SK-N-SH (cell line): ENCODE measurements around the gene ARHGAP27. TPM values are rescaled to one million over a fixed set of nuclear protein-coding genes. Genes with fewer than 3 reads are reported as not detected.

Source experiments
- CTCF ChIA-PET: fragments of 300-600, 350-600 bp; formaldehyde crosslinking; extraction: SDS; loops from one replicate; lab custom pipeline; 2021; lab: Yijun Ruan, JAX
- POLR2A ChIA-PET: fragments of 350-600 bp; sonication (Branson Sonifier 250); formaldehyde crosslinking; extraction: SDS; loops from one replicate; lab custom pipeline; 2020; ENCODE audit warnings: antibody characterized with exemption, inconsistent platforms; lab: Yijun Ruan, JAX
- DNase-seq: peaks from one replicate; pipeline ENCODE4 v3.0.0; 2012
- H2AFZ ChIP-seq: fragments of 200-600 bp; sonication (generic); 2 replicates; pipeline ENCODE4 v1.8.1; 2016; ENCODE audit warnings: antibody characterized with exemption, mild to moderate bottlenecking, low read depth
- H3F3A ChIP-seq: fragments of 200-600 bp; sonication (generic); replicated peaks from 2 replicates; pipeline ENCODE3; 2016; ENCODE audit warnings: antibody characterized with exemption, mild to moderate bottlenecking; ENCODE audit not compliant: insufficient read depth
- H3K27ac ChIP-seq, 2 experiments: fragments of 200-500 bp in 1 of 2; fragments of 200-600 bp in 1 of 2; sonication (Bioruptor generic) in 1 of 2; sonication (generic), shearing (Covaris generic) in 1 of 2; 2 replicates each; pipeline versions ENCODE4 v1.5.1 to v1.6.1; 2014 to 2016; ENCODE audit warnings: low read depth in 2 of 2, inconsistent platforms in 1 of 2, low read length in 1 of 2, mild to moderate bottlenecking in 1 of 2, mixed read lengths in 1 of 2
- H3K27me3 ChIP-seq: fragments of 200-600 bp; sonication (generic), shearing (Covaris generic); 2 replicates; pipeline ENCODE4 v1.6.1; 2016; ENCODE audit warnings: mixed run types; ENCODE audit not compliant: insufficient read depth
- H3K36me3 ChIP-seq, 2 experiments: fragments of 200-500 bp in 1 of 2; fragments of 200-600 bp in 1 of 2; sonication (Bioruptor generic) in 1 of 2; sonication (generic) in 1 of 2; replicated peaks in 1 of 2; 2 replicates each; pipeline versions ENCODE3 to v1.5.1; 2014 to 2016; ENCODE audit warnings: low read length in 1 of 2, mild to moderate bottlenecking in 1 of 2; ENCODE audit not compliant: insufficient read depth in 2 of 2, control insufficient read depth in 1 of 2
- H3K4me1 ChIP-seq, 2 experiments: fragments of 200-500 bp in 1 of 2; fragments of 200-600 bp in 1 of 2; sonication (Bioruptor generic) in 1 of 2; sonication (generic), shearing (Covaris generic) in 1 of 2; 2 replicates each; pipeline versions ENCODE4 v1.5.1 to v1.6.1; 2014 to 2016; ENCODE audit warnings: low read depth in 1 of 2, low read length in 1 of 2, mixed run types in 1 of 2; ENCODE audit not compliant: insufficient read depth in 2 of 2, control insufficient read depth in 1 of 2
- H3K4me2 ChIP-seq: fragments of 200-600 bp; sonication (generic), shearing (Covaris generic); 2 replicates; pipeline ENCODE4 v1.6.1; 2017; ENCODE audit warnings: mixed run types
- H3K4me3 ChIP-seq, 2 experiments: fragments of 200-500 bp in 1 of 2; fragments of 200-600 bp in 1 of 2; sonication (Bioruptor generic) in 1 of 2; sonication (generic), shearing (Covaris generic) in 1 of 2; 2 replicates each; pipeline versions ENCODE4 v1.5.1 to v1.8.1; 2014 to 2016; ENCODE audit warnings: low read depth in 2 of 2, inconsistent platforms in 1 of 2, low read length in 1 of 2, mild to moderate bottlenecking in 1 of 2, mixed read lengths in 1 of 2, moderate library complexity in 1 of 2
- H3K79me2 ChIP-seq: fragments of 200-600 bp; sonication (generic); 2 replicates; pipeline ENCODE4 v1.8.1; 2017; ENCODE audit warnings: mild to moderate bottlenecking; ENCODE audit not compliant: insufficient read depth
- H3K9ac ChIP-seq: fragments of 200-600 bp; sonication (generic); 2 replicates; pipeline ENCODE4 v1.6.1; 2017; ENCODE audit warnings: mixed run types
- H3K9me2 ChIP-seq: fragments of 200-600 bp; sonication (generic); 2 replicates; pipeline ENCODE4 v1.6.1; 2017; ENCODE audit warnings: mixed run types
- H3K9me3 ChIP-seq: fragments of 200-600 bp; sonication (generic); 2 replicates; pipeline ENCODE4 v1.6.1; 2017; ENCODE audit warnings: mixed run types, mild to moderate bottlenecking, moderate library complexity
- H4K20me1 ChIP-seq: fragments of 200-600 bp; sonication (generic); 2 replicates; pipeline ENCODE4 v1.6.1; 2017; ENCODE audit warnings: mild to moderate bottlenecking, mixed run types; ENCODE audit not compliant: insufficient read depth
- CHD2 ChIP-seq: fragments of 150-350 bp; IDR thresholded peaks from 2 replicates; pipeline ENCODE4 v1.6.1; 2018; ENCODE audit warnings: low read length; ENCODE audit not compliant: partially characterized antibody
- CTCF ChIP-seq: fragments of 200-600 bp; sonication (generic); IDR thresholded peaks from 2 replicates; pipeline ENCODE4 v1.6.1; 2017; ENCODE audit warnings: antibody characterized with exemption, mild to moderate bottlenecking, moderate library complexity
- ELF1 ChIP-seq: IDR thresholded peaks from 2 replicates; pipeline ENCODE4 v1.4.0; 2012
- EP300 ChIP-seq, 2 experiments: IDR thresholded peaks; 2 replicates each; pipeline versions ENCODE4 v1.4.0 to v1.6.1; 2012; ENCODE audit warnings: borderline replicate concordance in 1 of 2, low read depth in 1 of 2, low read length in 1 of 2
- EZH2phosphoT487 ChIP-seq: fragments of 200-600 bp; sonication (generic); IDR thresholded peaks from 2 replicates; pipeline ENCODE4 v1.6.1; 2017; ENCODE audit warnings: low read depth, mixed run types, mild to moderate bottlenecking, antibody characterized with exemption, moderate library complexity, borderline replicate concordance
- FOSL2 ChIP-seq: IDR thresholded peaks from 2 replicates; pipeline ENCODE4 v1.4.0; 2012; ENCODE audit warnings: low read depth, mild to moderate bottlenecking, moderate library complexity, borderline replicate concordance
- FOXM1 ChIP-seq: IDR thresholded peaks from 2 replicates; pipeline ENCODE4 v1.4.0; 2012; ENCODE audit warnings: low read depth, mild to moderate bottlenecking
- IRF3 ChIP-seq: fragments of 150-350 bp; IDR thresholded peaks from 2 replicates; pipeline ENCODE4 v1.6.1; 2016; ENCODE audit warnings: mild to moderate bottlenecking, low read depth, low read length
- JUND ChIP-seq: IDR thresholded peaks from 2 replicates; pipeline ENCODE4 v1.4.0; 2012
- MAX ChIP-seq: IDR thresholded peaks from 2 replicates; pipeline ENCODE4 v1.4.0; 2012; ENCODE audit warnings: low read depth
- MEF2A ChIP-seq: IDR thresholded peaks from 2 replicates; pipeline ENCODE4 v1.4.0; 2012; ENCODE audit warnings: low read depth, borderline replicate concordance
- MXI1 ChIP-seq: IDR thresholded peaks from 2 replicates; pipeline ENCODE4 v1.6.1; 2012; ENCODE audit warnings: mild to moderate bottlenecking, low read depth, low read length, improper control_type of control experiment
- POLR2AphosphoS5 ChIP-seq: IDR thresholded peaks from 2 replicates; pipeline ENCODE4 v1.6.1; 2012; ENCODE audit warnings: low read depth, low read length
- RAD21 ChIP-seq: IDR thresholded peaks from 2 replicates; pipeline ENCODE4 v1.6.1; 2012; ENCODE audit warnings: mild to moderate bottlenecking, low read length
- RCOR1 ChIP-seq: fragments of 150-350 bp; IDR thresholded peaks from 2 replicates; pipeline ENCODE4 v1.6.1; 2017; ENCODE audit warnings: antibody characterized with exemption, low read length
- RFX5 ChIP-seq: IDR thresholded peaks from 2 replicates; pipeline ENCODE4 v1.6.1; 2012; ENCODE audit warnings: mild to moderate bottlenecking, improper control_type of control experiment, low read length
- TAF1 ChIP-seq: IDR thresholded peaks from 2 replicates; pipeline ENCODE4 v1.6.1; 2012; ENCODE audit warnings: low read depth, mild to moderate bottlenecking, low read length, moderate library complexity, borderline replicate concordance
- YY1 ChIP-seq: IDR thresholded peaks from 2 replicates; pipeline ENCODE4 v1.4.0; 2012; ENCODE audit warnings: low read depth, mild to moderate bottlenecking
- ZBTB33 ChIP-seq: IDR thresholded peaks from 2 replicates; pipeline ENCODE4 v1.4.0; 2012; ENCODE audit warnings: low read depth, borderline replicate concordance
- WGBS: methylation state at CpG from one replicate; pipeline ENCODE4 v1.1.6; 2017; ENCODE audit warnings: low lambda C conversion rate; 5-methylcytosine and 5-hydroxymethylcytosine counted together
- polyA plus RNA-seq, 3 experiments: library from polyadenylated mRNA; depleted of rRNA; stranded (reverse); fragments of >200 nt; gene quantifications; 2 replicates each; pipeline ENCODE4 v1.2.3, GENCODE V29; 2012
- TF ChIP-seq, protein P1 (sequence below): fragments of 150-350 bp; IDR thresholded peaks from 2 replicates; pipeline ENCODE4 v1.6.1; 2017; ENCODE audit warnings: antibody characterized with exemption, low read length, low read depth, borderline replicate concordance

ARHGAP27 gene
- polyA plus RNA-seq, 1 of the 3 experiments (the other 2 are of a cell fraction), result 2.1 TPM

- Histone ChIP-seq H3K27ac (no peak overlapping the region), H3K9me3 (no peaks in the 10 kb centered on the region), H3K4me3 (no peak overlapping the region), H3K9me2 (no peaks in the 10 kb centered on the region), H4K20me1 (no peaks in the 10 kb centered on the region), H3F3A (no peaks in the 10 kb centered on the region), H2AFZ (no peak overlapping the region), H3K36me3 (no peaks in the 10 kb centered on the region), H3K79me2 (no peaks in the 10 kb centered on the region), H3K4me1 (peaks cover 0 to 8% of the 10 kb centered on the region in 2 experiments; a peak in 1 of 4 replicates), H3K4me2 (no peak overlapping the region), H3K9ac (no peak overlapping the region)
- no peak for DNase-seq
- ChIA-PET CTCF (interaction anchor here (4.8 to 15.6 kb wide), 3 partner anchors 16 to 178 kb away, joined by 19 to 260 read pairs (median 64); partner anchors contain the start of gene FMNL1), POLR2A (no interaction called here)
- 76% methylated on average over 5 of the region's 5 CpGs for WGBS
- no peak for TF ChIP-seq RCOR1
- TF ChIP-seq RAD21, result no peak
- no peak for TF ChIP-seq POLR2AphosphoS5
- TF ChIP-seq MXI1, result no peak
- TF ChIP-seq ZBTB33, result no peak
- TF ChIP-seq RFX5, result no peak
- TF ChIP-seq, all 33 proteins: peak for 0
- H3K27me3 ChIP-seq, result no peaks in the 10 kb centered on the region
Observed at GRCh38 chr17:45398800-45399199, 33.9 kb downstream of the ARHGAP27 start.

DNA sequence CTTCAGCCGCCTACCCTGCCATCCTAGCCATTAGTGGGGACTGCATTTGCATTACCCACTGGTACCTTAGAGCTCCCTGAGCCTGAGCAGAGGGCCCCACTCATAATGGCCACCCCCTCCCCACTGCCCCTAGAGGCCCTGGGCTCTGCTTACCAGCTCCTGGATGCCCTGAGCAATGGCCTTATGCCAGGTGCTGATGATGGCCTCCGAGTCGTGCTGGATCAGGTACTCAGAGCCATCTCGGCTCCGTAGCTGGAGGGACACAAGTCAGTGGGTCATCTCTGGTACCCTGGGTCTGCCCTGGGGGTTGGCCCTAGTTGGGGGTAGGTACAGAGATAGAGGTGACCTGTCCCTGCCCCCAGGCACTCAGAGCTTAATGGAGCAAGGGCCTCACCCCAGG, 34.9 kb downstream of the ARHGAP27 start:
- Histone ChIP-seq H3K36me3 (no peaks in the 10 kb centered on the region), H3K4me3 (no peak overlapping the region), H3K79me2 (no peaks in the 10 kb centered on the region), H3K27me3 (no peaks in the 10 kb centered on the region), H3K4me2 (no peak overlapping the region), H3K9me3 (no peaks in the 10 kb centered on the region), H3K9me2 (no peaks in the 10 kb centered on the region), H3K9ac (no peak overlapping the region), H4K20me1 (no peaks in the 10 kb centered on the region), H3F3A (no peaks in the 10 kb centered on the region), H3K4me1 (peaks cover 0 to 8% of the 10 kb centered on the region in 2 experiments; a peak in 1 of 4 replicates), H2AFZ (no peak overlapping the region), H3K27ac (no peak overlapping the region)
- no peak for DNase-seq
- WGBS, result 90% methylated on average over 2 of the region's 5 CpGs
- ChIA-PET CTCF (interaction anchor here (0.6 to 15.6 kb wide), 8 partner anchors 10 to 200 kb away, joined by 3 to 260 read pairs (median 5); partner anchors contain the start of gene FMNL1), POLR2A (no interaction called here)
- TF ChIP-seq ELF1 (no peak), TAF1 (no peak), FOSL2 (no peak), IRF3 (no peak), CHD2 (no peak), CTCF (no peak), JUND (no peak), MAX (no peak), FOXM1 (no peak), YY1 (no peak), RAD21 (no peak), EP300 (IDR thresholded peaks at IDR 0.05; ENCODE audit: borderline replicate concordance in 1 of 2, low read depth in 1 of 2, low read length in 1 of 2) (no peak), ZBTB33 (no peak), MEF2A (no peak), EZH2phosphoT487 (no peak)
- TF ChIP-seq, protein P1, sequence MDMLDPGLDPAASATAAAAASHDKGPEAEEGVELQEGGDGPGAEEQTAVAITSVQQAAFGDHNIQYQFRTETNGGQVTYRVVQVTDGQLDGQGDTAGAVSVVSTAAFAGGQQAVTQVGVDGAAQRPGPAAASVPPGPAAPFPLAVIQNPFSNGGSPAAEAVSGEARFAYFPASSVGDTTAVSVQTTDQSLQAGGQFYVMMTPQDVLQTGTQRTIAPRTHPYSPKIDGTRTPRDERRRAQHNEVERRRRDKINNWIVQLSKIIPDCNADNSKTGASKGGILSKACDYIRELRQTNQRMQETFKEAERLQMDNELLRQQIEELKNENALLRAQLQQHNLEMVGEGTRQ, result no peak
